Peyer's patch (tissue), 4 donors: ENCODE results near the gene PNO1.

Experiments
- CTCF ChIP-seq, 6 experiments: fragments of 450-650 bp in 4 of 6; fragments of 200-600 bp in 2 of 6; sonication (generic) in 1 of 6; IDR thresholded peaks; one replicate each; pipeline ENCODE4 v1.5.1; 2017 to 2019; ENCODE audit warnings: antibody characterized with exemption in 6 of 6, mild to moderate bottlenecking in 3 of 6, moderate library complexity in 1 of 6
- POLR2A ChIP-seq, 2 donors: fragments of 450-650 bp; IDR thresholded peaks; one replicate each; pipeline ENCODE4 v1.5.1; 2017; ENCODE audit warnings: antibody characterized with exemption in 2 of 2, mild to moderate bottlenecking in 2 of 2, moderate library complexity in 2 of 2

GRCh38 chr2:68193144-68193543 is 35.5 kb downstream of the PNO1 start:
- TF ChIP-seq CTCF (IDR thresholded peaks at IDR 0.05), result no peak
- TF ChIP-seq POLR2A (IDR thresholded peaks at IDR 0.05), result no peak
